HG03108 (cell line): ENCODE data around the gene LGSN.
"Not testable (repeated sequence)": the region's sequence is repeated elsewhere in the genome, so short reads cannot be mapped to it uniquely, and the experiment has no call there.

ENCODE experiments used
- ATAC-seq: cut with Tn5 transposase; IDR thresholded peaks from one replicate; pipeline ENCODE4 v1.9.1; 2021; ENCODE audit warnings: moderate library complexity; ENCODE audit not compliant: unreplicated experiment

The LGSN gene

GRCh38 chr6:63306420-63306819 is 13.4 kb downstream of the LGSN start:
- ATAC-seq = no peak

- no peak for ATAC-seq
These were observed 14.5 kb downstream of the LGSN start for GRCh38 chr6:63305277-63305676.

- no peak for ATAC-seq
These were observed 16.3 kb downstream of the LGSN start for GRCh38 chr6:63303476-63303875.

GRCh38 chr6:63299667-63300066 is 20.1 kb downstream of the LGSN start:
- no peak for ATAC-seq

- no peak for ATAC-seq
These were observed 24.1 kb downstream of the LGSN start for GRCh38 chr6:63295553-63296194.

- no peak for ATAC-seq
These were observed 29.2 kb downstream of the LGSN start for GRCh38 chr6:63290492-63291058.

GRCh38 chr6:63289269-63289872 is 30.4 kb downstream of the LGSN start:
- ATAC-seq = no peak

GRCh38 chr6:63280639-63281180 is 39.1 kb downstream of the LGSN start:
- ATAC-seq = no peak

- no peak for ATAC-seq
These were observed 40.9 kb downstream of the LGSN start for GRCh38 chr6:63278916-63279315.

GRCh38 chr6:63275953-63276352 is 43.8 kb downstream of the LGSN start:
- ATAC-seq = no peak

- not testable (repeated sequence) for ATAC-seq
These were observed 44.9 kb downstream of the LGSN start for GRCh38 chr6:63274795-63275430.

GRCh38 chr6:63272397-63272796 is 47.4 kb downstream of the LGSN start:
- no peak for ATAC-seq

- no peak for ATAC-seq
These were observed 50.3 kb downstream of the LGSN start for GRCh38 chr6:63269470-63269869.

- ATAC-seq = peak; percentile 47
These were observed 51.2 kb downstream of the LGSN start for GRCh38 chr6:63268574-63268973.

GRCh38 chr6:63267828-63268227 is 52.0 kb downstream of the LGSN start:
- ATAC-seq = no peak

- no peak for ATAC-seq
These were observed 52.7 kb downstream of the LGSN start for GRCh38 chr6:63267046-63267445.

- ATAC-seq = no peak
These were observed 56.3 kb downstream of the LGSN start for GRCh38 chr6:63263444-63263843.

- ATAC-seq = no peak
These were observed 58.0 kb downstream of the LGSN start for GRCh38 chr6:63261820-63262219.

GRCh38 chr6:63259153-63259552 is 60.6 kb downstream of the LGSN start:
- no peak for ATAC-seq

- no peak for ATAC-seq
These were observed 69.8 kb downstream of the LGSN start for GRCh38 chr6:63249875-63250482.

- no peak for ATAC-seq
These were observed 73.2 kb downstream of the LGSN start for GRCh38 chr6:63246581-63246980.
